PC-9 (cell line): Measurements from ENCODE around the gene KLF2.

ENCODE experiments used
- CTCF ChIP-seq: fragments of 200-600 bp; sonication (generic); conservative IDR thresholded peaks from 2 replicates; pipeline ENCODE4 v1.6.1; 2017; ENCODE audit warnings: mixed run types, antibody characterized with exemption, mild to moderate bottlenecking, moderate library complexity
- EZH2 ChIP-seq: fragments of 200-600 bp; sonication (generic); IDR thresholded peaks from 2 replicates; pipeline ENCODE4 v1.8.0; 2017; ENCODE audit warnings: antibody characterized with exemption, low read depth

- no peak for TF ChIP-seq CTCF
- no peak for TF ChIP-seq EZH2
These were observed 49.4 kb downstream of the KLF2 start for GRCh38 chr19:16373989-16374388.
